WTC11 (cell line): Measurements from ENCODE around the gene STXBP6. TPM values are rescaled to one million over a fixed set of nuclear protein-coding genes. Genes with fewer than 3 reads are reported as not detected.

ENCODE experiments used
- ATAC-seq: fragments of 200-7000 bp; cut with Tn5 transposase; 2 replicates; pipeline ENCODE4 v1.10.0; 2021; ENCODE audit warnings: mild to moderate bottlenecking, moderate library complexity
- CTCF ChIA-PET: fragments of 300-600 bp; sonication (Branson Sonifier 250); formaldehyde crosslinking; loops from one replicate; lab custom pipeline; 2021; ENCODE audit warnings: antibody characterized with exemption; lab: Charles Lee
- POLR2A ChIA-PET: fragments of 350-600 bp; sonication (Branson Sonifier 250); formaldehyde crosslinking; loops from one replicate; lab custom pipeline; 2021; ENCODE audit warnings: antibody characterized with exemption; lab: Charles Lee
- DNase-seq: peaks from one replicate; pipeline ENCODE4 v3.0.0; 2021; ENCODE audit warnings: low spot score
- H3K27ac Mint-ChIP-seq: 2 replicates; pipeline ENCODE4 v1.8.0; 2021; ENCODE audit warnings: mixed read lengths
- H3K27me3 Mint-ChIP-seq: 2 replicates; pipeline ENCODE4 v1.8.0; 2021; ENCODE audit warnings: low read depth, mild to moderate bottlenecking, moderate library complexity, mixed read lengths
- H3K36me3 Mint-ChIP-seq: 2 replicates; pipeline ENCODE4 v1.8.0; 2021; ENCODE audit warnings: mixed read lengths
- H3K4me1 Mint-ChIP-seq: 2 replicates; pipeline ENCODE4 v1.8.0; 2022; ENCODE audit warnings: mixed read lengths
- H3K4me3 Mint-ChIP-seq: 2 replicates; pipeline ENCODE4 v1.8.0; 2021; ENCODE audit warnings: mild to moderate bottlenecking, moderate library complexity, mixed read lengths
- H3K9me3 Mint-ChIP-seq: 2 replicates; pipeline ENCODE4 v1.8.0; 2021; ENCODE audit warnings: mixed read lengths
- ATF1 ChIP-seq: sonication (generic); formaldehyde crosslinking; IDR thresholded peaks from 2 replicates; pipeline ENCODE4 v1.8.1; 2023; ENCODE audit warnings: mild to moderate bottlenecking, moderate library complexity, missing genetic modification reagents
- CBFB ChIP-seq: sonication (generic); formaldehyde crosslinking; IDR thresholded peaks from 2 replicates; pipeline ENCODE4 v1.8.1; 2022; ENCODE audit warnings: mild to moderate bottlenecking, low read depth, missing genetic modification reagents
- FOXK1 ChIP-seq: sonication (generic); formaldehyde crosslinking; IDR thresholded peaks from 2 replicates; pipeline ENCODE4 v1.8.0; 2022; ENCODE audit warnings: mild to moderate bottlenecking, moderate library complexity, missing genetic modification reagents
- FOXP1 ChIP-seq: sonication (generic); formaldehyde crosslinking; IDR thresholded peaks from 2 replicates; pipeline ENCODE4 v1.8.0; 2022; ENCODE audit warnings: missing genetic modification reagents, mild to moderate bottlenecking, moderate library complexity, borderline replicate concordance
- GABPB1 ChIP-seq: sonication (generic); formaldehyde crosslinking; IDR thresholded peaks from 2 replicates; pipeline ENCODE4 v1.8.1; 2023; ENCODE audit warnings: mild to moderate bottlenecking, missing genetic modification reagents
- NFATC4 ChIP-seq: fragments of 250-450 bp; sonication (Bioruptor Pico); IDR thresholded peaks from 2 replicates; pipeline ENCODE4 v1.9.0; 2021; ENCODE audit warnings: mild to moderate bottlenecking
- RELA ChIP-seq: sonication (generic); formaldehyde crosslinking; IDR thresholded peaks from 2 replicates; pipeline ENCODE4 v1.8.1; 2022; ENCODE audit warnings: missing genetic modification reagents, mild to moderate bottlenecking, borderline replicate concordance
- SMAD3 ChIP-seq: sonication (generic); formaldehyde crosslinking; IDR thresholded peaks from 2 replicates; pipeline ENCODE4 v1.8.0; 2022; ENCODE audit warnings: missing genetic modification reagents, mild to moderate bottlenecking, borderline replicate concordance
- TCF7 ChIP-seq: sonication (generic); formaldehyde crosslinking; IDR thresholded peaks from 2 replicates; pipeline ENCODE4 v1.8.0; 2022; ENCODE audit warnings: mild to moderate bottlenecking, low read depth, missing genetic modification reagents, moderate library complexity
- ZNF219 ChIP-seq: sonication (generic); formaldehyde crosslinking; IDR thresholded peaks from 2 replicates; pipeline ENCODE4 v1.8.0; 2023; ENCODE audit warnings: missing genetic modification reagents, mild to moderate bottlenecking, borderline replicate concordance
- ZNF671 ChIP-seq: fragments of 250-450 bp; sonication (Bioruptor Pico); IDR thresholded peaks from 2 replicates; pipeline ENCODE4 v1.8.0; 2021; ENCODE audit warnings: mild to moderate bottlenecking
- total RNA-seq: library from RNA; stranded (reverse); gene quantifications from 3 replicates; pipeline ENCODE4 v1.2.3, GENCODE V29; 2021
- TF ChIP-seq, protein P1 (sequence below): fragments of 250-450 bp; sonication (Bioruptor Pico); IDR thresholded peaks from 2 replicates; pipeline ENCODE4 v1.8.0; 2021; ENCODE audit warnings: mild to moderate bottlenecking
- TF ChIP-seq, protein P2 (sequence below): sonication (generic); formaldehyde crosslinking; IDR thresholded peaks from 2 replicates; pipeline ENCODE4 v1.8.1; 2022; ENCODE audit warnings: missing genetic modification reagents, borderline replicate concordance
- TF ChIP-seq, protein P3 (sequence below): sonication (generic); formaldehyde crosslinking; IDR thresholded peaks from 2 replicates; pipeline ENCODE4 v1.8.0; 2022; ENCODE audit warnings: mild to moderate bottlenecking, missing genetic modification reagents
- TF ChIP-seq, protein P4 (sequence below): sonication (generic); formaldehyde crosslinking; IDR thresholded peaks from 2 replicates; pipeline ENCODE4 v1.8.1; 2023; ENCODE audit warnings: mild to moderate bottlenecking, moderate library complexity, missing genetic modification reagents
- TF ChIP-seq, protein P5 (sequence below): fragments of 200-600 bp; IDR thresholded peaks from 2 replicates; pipeline ENCODE4 v1.8.0; 2022; ENCODE audit warnings: antibody characterized with exemption

STXBP6 gene
- total RNA-seq, 1 experiment from 2014 or later, result 4.2 TPM

DNA sequence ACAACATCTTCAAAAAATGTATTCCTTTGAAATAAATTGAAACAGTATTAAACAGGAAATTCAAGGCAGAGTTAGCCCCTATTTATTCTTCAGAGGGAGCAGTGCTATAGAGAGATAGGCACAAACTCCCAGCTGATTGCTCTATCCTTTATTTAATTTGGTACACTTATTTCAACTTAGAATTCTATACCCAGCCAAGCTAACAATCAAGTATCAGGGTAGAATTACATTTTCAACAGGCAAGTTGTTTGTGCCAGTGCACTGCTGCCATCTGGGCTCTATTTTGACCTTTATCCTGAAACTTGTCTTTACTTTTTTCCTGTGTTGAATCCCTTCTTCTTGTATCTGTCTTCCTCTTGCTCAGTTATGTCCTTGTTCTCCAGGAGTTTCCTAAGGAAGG, 159.2 kb downstream of the STXBP6 start (continued):
- TF ChIP-seq, protein P1, sequence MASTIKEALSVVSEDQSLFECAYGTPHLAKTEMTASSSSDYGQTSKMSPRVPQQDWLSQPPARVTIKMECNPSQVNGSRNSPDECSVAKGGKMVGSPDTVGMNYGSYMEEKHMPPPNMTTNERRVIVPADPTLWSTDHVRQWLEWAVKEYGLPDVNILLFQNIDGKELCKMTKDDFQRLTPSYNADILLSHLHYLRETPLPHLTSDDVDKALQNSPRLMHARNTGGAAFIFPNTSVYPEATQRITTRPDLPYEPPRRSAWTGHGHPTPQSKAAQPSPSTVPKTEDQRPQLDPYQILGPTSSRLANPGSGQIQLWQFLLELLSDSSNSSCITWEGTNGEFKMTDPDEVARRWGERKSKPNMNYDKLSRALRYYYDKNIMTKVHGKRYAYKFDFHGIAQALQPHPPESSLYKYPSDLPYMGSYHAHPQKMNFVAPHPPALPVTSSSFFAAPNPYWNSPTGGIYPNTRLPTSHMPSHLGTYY (CRISPR knock-in tag), result no peak
- TF ChIP-seq FOXP1 (CRISPR knock-in tag), result no peak
- TF ChIP-seq, protein P2, sequence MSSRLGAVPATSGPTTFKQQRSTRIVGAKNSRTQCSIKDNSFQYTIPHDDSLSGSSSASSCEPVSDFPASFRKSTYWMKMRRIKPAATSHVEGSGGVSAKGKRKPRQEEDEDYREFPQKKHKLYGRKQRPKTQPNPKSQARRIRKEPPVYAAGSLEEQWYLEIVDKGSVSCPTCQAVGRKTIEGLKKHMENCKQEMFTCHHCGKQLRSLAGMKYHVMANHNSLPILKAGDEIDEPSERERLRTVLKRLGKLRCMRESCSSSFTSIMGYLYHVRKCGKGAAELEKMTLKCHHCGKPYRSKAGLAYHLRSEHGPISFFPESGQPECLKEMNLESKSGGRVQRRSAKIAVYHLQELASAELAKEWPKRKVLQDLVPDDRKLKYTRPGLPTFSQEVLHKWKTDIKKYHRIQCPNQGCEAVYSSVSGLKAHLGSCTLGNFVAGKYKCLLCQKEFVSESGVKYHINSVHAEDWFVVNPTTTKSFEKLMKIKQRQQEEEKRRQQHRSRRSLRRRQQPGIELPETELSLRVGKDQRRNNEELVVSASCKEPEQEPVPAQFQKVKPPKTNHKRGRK (CRISPR knock-in tag), result no peak
- TF ChIP-seq NFATC4, result no peak
- TF ChIP-seq ATF1 (CRISPR knock-in tag), result no peak
- TF ChIP-seq, protein P3, sequence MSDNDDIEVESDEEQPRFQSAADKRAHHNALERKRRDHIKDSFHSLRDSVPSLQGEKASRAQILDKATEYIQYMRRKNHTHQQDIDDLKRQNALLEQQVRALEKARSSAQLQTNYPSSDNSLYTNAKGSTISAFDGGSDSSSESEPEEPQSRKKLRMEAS, result no peak
- TF ChIP-seq SMAD3 (CRISPR knock-in tag), result no peak
- TF ChIP-seq, protein P4, sequence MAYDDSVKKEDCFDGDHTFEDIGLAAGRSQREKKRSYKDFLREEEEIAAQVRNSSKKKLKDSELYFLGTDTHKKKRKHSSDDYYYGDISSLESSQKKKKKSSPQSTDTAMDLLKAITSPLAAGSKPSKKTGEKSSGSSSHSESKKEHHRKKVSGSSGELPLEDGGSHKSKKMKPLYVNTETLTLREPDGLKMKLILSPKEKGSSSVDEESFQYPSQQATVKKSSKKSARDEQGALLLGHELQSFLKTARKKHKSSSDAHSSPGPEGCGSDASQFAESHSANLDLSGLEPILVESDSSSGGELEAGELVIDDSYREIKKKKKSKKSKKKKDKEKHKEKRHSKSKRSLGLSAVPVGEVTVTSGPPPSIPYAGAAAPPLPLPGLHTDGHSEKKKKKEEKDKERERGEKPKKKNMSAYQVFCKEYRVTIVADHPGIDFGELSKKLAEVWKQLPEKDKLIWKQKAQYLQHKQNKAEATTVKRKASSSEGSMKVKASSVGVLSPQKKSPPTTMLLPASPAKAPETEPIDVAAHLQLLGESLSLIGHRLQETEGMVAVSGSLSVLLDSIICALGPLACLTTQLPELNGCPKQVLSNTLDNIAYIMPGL, result no peak
- TF ChIP-seq, all 79 proteins: peak for 0

DNA sequence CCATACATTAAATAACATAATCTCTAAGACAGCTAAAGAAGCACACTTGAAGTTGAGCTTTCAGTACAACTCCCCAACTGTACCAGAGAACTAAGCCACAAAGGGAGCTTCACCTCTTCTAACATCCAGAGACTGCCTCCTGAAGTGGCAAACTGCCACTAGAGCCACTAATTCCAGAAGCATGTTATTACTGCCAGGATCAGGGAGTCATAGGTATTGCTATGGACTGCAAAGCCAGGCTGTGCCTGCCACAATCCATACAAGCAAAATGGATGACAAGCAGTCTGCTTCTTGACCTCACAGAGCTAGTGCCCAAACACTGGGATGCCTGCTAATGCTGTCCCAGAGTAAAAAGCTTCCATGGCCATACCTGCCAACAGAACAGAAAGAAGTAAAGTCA, 160.1 kb downstream of the STXBP6 start:
- ATAC-seq (no peak), DNase-seq (no peak)
- ChIA-PET POLR2A (no interaction called here), CTCF (no interaction called here)
- peaks cover 17% of the 10 kb centered on the region for H3K9me3 Mint-ChIP-seq
- H3K4me1 Mint-ChIP-seq, result peaks cover 6% of the 10 kb centered on the region
- no peak overlapping the region for H3K27ac Mint-ChIP-seq
- H3K4me3 Mint-ChIP-seq, result no peak overlapping the region
- H3K36me3 Mint-ChIP-seq, result no peaks in the 10 kb centered on the region
- H3K27me3 Mint-ChIP-seq, result no peaks in the 10 kb centered on the region
- TF ChIP-seq, protein P5, sequence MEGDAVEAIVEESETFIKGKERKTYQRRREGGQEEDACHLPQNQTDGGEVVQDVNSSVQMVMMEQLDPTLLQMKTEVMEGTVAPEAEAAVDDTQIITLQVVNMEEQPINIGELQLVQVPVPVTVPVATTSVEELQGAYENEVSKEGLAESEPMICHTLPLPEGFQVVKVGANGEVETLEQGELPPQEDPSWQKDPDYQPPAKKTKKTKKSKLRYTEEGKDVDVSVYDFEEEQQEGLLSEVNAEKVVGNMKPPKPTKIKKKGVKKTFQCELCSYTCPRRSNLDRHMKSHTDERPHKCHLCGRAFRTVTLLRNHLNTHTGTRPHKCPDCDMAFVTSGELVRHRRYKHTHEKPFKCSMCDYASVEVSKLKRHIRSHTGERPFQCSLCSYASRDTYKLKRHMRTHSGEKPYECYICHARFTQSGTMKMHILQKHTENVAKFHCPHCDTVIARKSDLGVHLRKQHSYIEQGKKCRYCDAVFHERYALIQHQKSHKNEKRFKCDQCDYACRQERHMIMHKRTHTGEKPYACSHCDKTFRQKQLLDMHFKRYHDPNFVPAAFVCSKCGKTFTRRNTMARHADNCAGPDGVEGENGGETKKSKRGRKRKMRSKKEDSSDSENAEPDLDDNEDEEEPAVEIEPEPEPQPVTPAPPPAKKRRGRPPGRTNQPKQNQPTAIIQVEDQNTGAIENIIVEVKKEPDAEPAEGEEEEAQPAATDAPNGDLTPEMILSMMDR, result no peak
- TF ChIP-seq ZNF671 (CRISPR knock-in tag) (no peak), CBFB (no peak), RELA (CRISPR knock-in tag) (no peak), ZNF219 (CRISPR knock-in tag) (no peak), FOXK1 (CRISPR knock-in tag) (no peak)
- TF ChIP-seq, protein P2 (CRISPR knock-in tag), result no peak

DNA sequence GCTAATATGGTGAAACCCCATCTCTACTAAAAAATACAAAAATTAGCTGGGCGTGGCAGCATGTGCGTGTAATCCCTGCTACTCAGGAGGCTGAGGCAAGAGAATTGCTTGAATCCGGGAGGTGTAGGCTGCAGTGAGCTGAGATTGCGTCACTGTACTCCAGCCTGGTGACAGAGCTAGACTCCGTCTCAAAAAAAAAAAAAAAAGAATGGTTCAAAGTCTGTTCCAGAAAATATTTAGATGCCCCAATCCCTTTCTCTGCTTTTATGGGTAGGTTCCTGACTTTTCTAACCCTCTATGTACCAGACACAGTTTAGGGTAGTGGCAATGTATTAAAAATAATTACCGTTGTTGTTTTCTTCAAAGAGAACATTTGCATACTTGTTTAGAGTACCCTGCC, 161.4 kb downstream of the STXBP6 start:
- DNase-seq (no peak), ATAC-seq (no peak)
- POLR2A ChIA-PET, result no interaction called here
- no peak for TF ChIP-seq TCF7 (CRISPR knock-in tag)
- TF ChIP-seq GABPB1, result peak; percentile 58; the same call in 1 of the 2 replicates
- peaks cover 6% of the 10 kb centered on the region for H3K4me1 Mint-ChIP-seq
- no peaks in the 10 kb centered on the region for H3K27me3 Mint-ChIP-seq
- CTCF ChIA-PET, result interaction anchor here (2.7 kb wide), 1 partner anchor 82 kb away, joined by 8 read pairs; no protein-coding TSS in a partner anchor
- H3K27ac Mint-ChIP-seq, result no peak overlapping the region
- peaks cover 17% of the 10 kb centered on the region for H3K9me3 Mint-ChIP-seq
- no peak overlapping the region for H3K4me3 Mint-ChIP-seq
- no peaks in the 10 kb centered on the region for H3K36me3 Mint-ChIP-seq
